ENCODE results near the gene WDR7.

DNA sequence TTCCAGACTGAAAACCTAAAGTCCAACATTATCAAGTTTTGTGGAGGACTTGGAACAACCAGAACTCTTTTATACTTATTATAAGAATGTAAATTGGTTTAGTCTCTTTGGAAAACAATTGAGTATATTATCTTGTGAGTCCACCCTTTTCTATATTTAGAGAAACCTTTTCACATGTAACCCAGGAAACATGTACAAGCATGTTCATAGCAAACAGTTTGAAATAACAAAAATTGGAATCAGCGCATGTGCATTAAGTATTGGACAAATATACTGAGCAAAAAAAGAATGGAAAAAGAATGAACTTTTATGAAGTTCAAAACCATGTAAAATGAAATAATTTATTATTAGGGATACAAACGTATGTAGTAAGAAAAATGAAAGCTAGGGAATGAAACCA is 246.0 kb downstream of the WDR7 start:
- TF ChIP-seq FOXA1 (IDR thresholded peaks at IDR 0.05) (no peak), CTBP1 (IDR thresholded peaks at IDR 0.05; ENCODE audit: borderline replicate concordance) (no peak), SP1 (IDR thresholded peaks at IDR 0.05) (no peak), TARDBP (IDR thresholded peaks at IDR 0.05) (no peak), FOXM1 (IDR thresholded peaks at IDR 0.05; ENCODE audit: borderline replicate concordance) (no peak), FOXK2 (IDR thresholded peaks at IDR 0.05) (no peak), NFRKB (IDR thresholded peaks at IDR 0.05) (no peak), SUZ12 (IDR thresholded peaks at IDR 0.05) (no peak)
- TF ChIP-seq, protein P1, sequence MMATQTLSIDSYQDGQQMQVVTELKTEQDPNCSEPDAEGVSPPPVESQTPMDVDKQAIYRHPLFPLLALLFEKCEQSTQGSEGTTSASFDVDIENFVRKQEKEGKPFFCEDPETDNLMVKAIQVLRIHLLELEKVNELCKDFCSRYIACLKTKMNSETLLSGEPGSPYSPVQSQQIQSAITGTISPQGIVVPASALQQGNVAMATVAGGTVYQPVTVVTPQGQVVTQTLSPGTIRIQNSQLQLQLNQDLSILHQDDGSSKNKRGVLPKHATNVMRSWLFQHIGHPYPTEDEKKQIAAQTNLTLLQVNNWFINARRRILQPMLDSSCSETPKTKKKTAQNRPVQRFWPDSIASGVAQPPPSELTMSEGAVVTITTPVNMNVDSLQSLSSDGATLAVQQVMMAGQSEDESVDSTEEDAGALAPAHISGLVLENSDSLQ (IDR thresholded peaks at IDR 0.05), result no peak
